Erythroblast (primary cell): ENCODE results near the gene KMT2C.

Experiments
- GATA1 ChIP-seq: IDR thresholded peaks from 2 replicates; pipeline ENCODE4 v1.6.1; 2011; ENCODE audit warnings: low read depth, mild to moderate bottlenecking, control low read depth, low read length, moderate library complexity
- POLR2A ChIP-seq: IDR thresholded peaks from 2 replicates; pipeline ENCODE4 v1.6.1; 2011; ENCODE audit warnings: mild to moderate bottlenecking, low read length

GRCh38 chr7:152476551-152476950 is 40.7 kb upstream of the KMT2C start:
- no peak for TF ChIP-seq POLR2A
- TF ChIP-seq GATA1: no peak
